Measurements from ENCODE around the gene CHRNA7. TPM values are rescaled to one million over a fixed set of nuclear protein-coding genes. Genes with fewer than 3 reads are reported as not detected.
"Not testable (repeated sequence)": the region's sequence is repeated elsewhere in the genome, so short reads cannot be mapped to it uniquely, and the experiment has no call there.

Gene CHRNA7
- total RNA-seq, 1 experiment from 2014 or later = 4.4 TPM

- H3K27me3 Mint-ChIP-seq (ENCODE audit: low read depth); H3K56ac ChIP-seq (ENCODE audit: insufficient read length, low read depth, low read length); H3K27ac Mint-ChIP-seq; H3K9me3 Mint-ChIP-seq; H3K27me3 ChIP-seq (ENCODE audit: insufficient read depth, low read length); H3K4me1 Mint-ChIP-seq; DNase-seq; H3K9me3 ChIP-seq (ENCODE audit: control insufficient read depth, low read depth, low read length); H3K79me2 ChIP-seq (ENCODE audit: insufficient read depth, low read length); H3K4ac ChIP-seq (ENCODE audit: low read depth, low read length); H3K18ac ChIP-seq (ENCODE audit: insufficient read length, low read depth, low read length); H3K23ac ChIP-seq (ENCODE audit: insufficient read length, low read depth, low read length); H4K20me1 ChIP-seq (ENCODE audit: control insufficient read depth, insufficient read depth, insufficient read length); H3K36me3 Mint-ChIP-seq (ENCODE audit: insufficient read depth in 1 of 3, low read depth in 3 of 3); H3T11ph ChIP-seq (ENCODE audit: low read length); H2AFZ ChIP-seq (ENCODE audit: low read length); H4K91ac ChIP-seq (ENCODE audit: insufficient read length, low read depth, low read length); H2BK20ac ChIP-seq (ENCODE audit: low read depth, low read length, poor library complexity, severe bottlenecking); H4K5ac ChIP-seq (ENCODE audit: insufficient read length, low read depth, low read length); H2BK120ac ChIP-seq (ENCODE audit: low read depth, low read length, poor library complexity, severe bottlenecking); H3K4me1 ChIP-seq (ENCODE audit: insufficient read depth, low read length); H2AK5ac ChIP-seq (ENCODE audit: insufficient read length, low read length); H3K4me2 ChIP-seq (ENCODE audit: insufficient read depth, insufficient read length, low read length); H4K8ac ChIP-seq (replicated peaks; ENCODE audit: insufficient read length, low read depth, low read length); H3K9ac ChIP-seq (ENCODE audit: extremely low read depth, insufficient read length, low read length); H3K14ac ChIP-seq (ENCODE audit: insufficient read depth, low read length); H2BK15ac ChIP-seq (ENCODE audit: low read depth, low read length); H3K27ac ChIP-seq (ENCODE audit: insufficient read length, low read depth, low read length); H3K79me1 ChIP-seq (ENCODE audit: insufficient read depth, low read depth, low read length, poor library complexity, severe bottlenecking); H3K4me3 Mint-ChIP-seq; H2BK12ac ChIP-seq (ENCODE audit: insufficient read length, low read depth, low read length); H2BK5ac ChIP-seq (ENCODE audit: insufficient read length, low read length); H3K23me2 ChIP-seq (ENCODE audit: insufficient read length, low read depth, low read length, poor library complexity, severe bottlenecking): not testable (repeated sequence)
- WGBS (ENCODE audit: extremely low coverage, insufficient read length, low lambda C conversion rate) = no CpG with 5 or more reads among the region's 4 CpGs
Measured at GRCh38 chr15:32166270-32166669, 136.0 kb downstream of the CHRNA7 start.

GRCh38 chr15:32167913-32168312 lies 137.6 kb downstream of the CHRNA7 start:
- not testable (repeated sequence) for H3K14ac ChIP-seq (ENCODE audit: insufficient read depth, low read length); H3K4ac ChIP-seq (ENCODE audit: low read depth, low read length); H3K27me3 Mint-ChIP-seq (ENCODE audit: low read depth); H4K20me1 ChIP-seq (ENCODE audit: control insufficient read depth, insufficient read depth, insufficient read length); H2BK15ac ChIP-seq (ENCODE audit: low read depth, low read length); H3K27ac ChIP-seq (ENCODE audit: insufficient read length, low read depth, low read length); H2AK5ac ChIP-seq (ENCODE audit: insufficient read length, low read length); H3K4me1 Mint-ChIP-seq; H2BK120ac ChIP-seq (ENCODE audit: low read depth, low read length, poor library complexity, severe bottlenecking); H3K27ac Mint-ChIP-seq; H3K4me3 Mint-ChIP-seq; H3K9me3 Mint-ChIP-seq; H3K23ac ChIP-seq (ENCODE audit: insufficient read length, low read depth, low read length); H3K9ac ChIP-seq (ENCODE audit: extremely low read depth, insufficient read length, low read length); H3K4me2 ChIP-seq (ENCODE audit: insufficient read depth, insufficient read length, low read length); H2BK12ac ChIP-seq (ENCODE audit: insufficient read length, low read depth, low read length); H4K8ac ChIP-seq (replicated peaks; ENCODE audit: insufficient read length, low read depth, low read length); H3K27me3 ChIP-seq (ENCODE audit: insufficient read depth, low read length); H2BK20ac ChIP-seq (ENCODE audit: low read depth, low read length, poor library complexity, severe bottlenecking); H3K79me2 ChIP-seq (ENCODE audit: insufficient read depth, low read length); H3K23me2 ChIP-seq (ENCODE audit: insufficient read length, low read depth, low read length, poor library complexity, severe bottlenecking); H3K18ac ChIP-seq (ENCODE audit: insufficient read length, low read depth, low read length); H3K56ac ChIP-seq (ENCODE audit: insufficient read length, low read depth, low read length); H3T11ph ChIP-seq (ENCODE audit: low read length); H3K9me3 ChIP-seq (ENCODE audit: control insufficient read depth, low read depth, low read length); H3K79me1 ChIP-seq (ENCODE audit: insufficient read depth, low read depth, low read length, poor library complexity, severe bottlenecking); H4K91ac ChIP-seq (ENCODE audit: insufficient read length, low read depth, low read length); DNase-seq; H3K4me1 ChIP-seq (ENCODE audit: insufficient read depth, low read length); H2AFZ ChIP-seq (ENCODE audit: low read length); H4K5ac ChIP-seq (ENCODE audit: insufficient read length, low read depth, low read length); H3K36me3 Mint-ChIP-seq (ENCODE audit: insufficient read depth in 1 of 3, low read depth in 3 of 3); H2BK5ac ChIP-seq (ENCODE audit: insufficient read length, low read length)
- no CpG with 5 or more reads among the region's 35 CpGs for WGBS (ENCODE audit: extremely low coverage, insufficient read length, low lambda C conversion rate)
